HEK293 (cell line): Measurements from ENCODE around the gene TBX4.

Experiments used
- CTCF ChIP-seq: fragments of 450-650 bp; formaldehyde crosslinking; IDR thresholded peaks from 2 replicates; pipeline ENCODE4 v1.5.1; 2016; ENCODE audit warnings: missing biosample characterization, missing genetic modification characterization
- FEZF1 ChIP-seq: fragments of 450-650 bp; formaldehyde crosslinking; IDR thresholded peaks from 2 replicates; pipeline ENCODE4 v1.5.1; 2016; ENCODE audit warnings: missing biosample characterization, missing genetic modification characterization
- GLI4 ChIP-seq: fragments of 450-650 bp; formaldehyde crosslinking; IDR thresholded peaks from 2 replicates; pipeline ENCODE4 v1.5.1; 2016; ENCODE audit warnings: missing biosample characterization, missing genetic modification characterization
- HOXD13 ChIP-seq: sonication (generic); formaldehyde crosslinking; IDR thresholded peaks from 2 replicates; pipeline ENCODE4 v1.8.0; 2022; ENCODE audit warnings: missing genetic modification reagents, borderline replicate concordance
- KLF1 ChIP-seq: fragments of 450-650 bp; formaldehyde crosslinking; IDR thresholded peaks from 2 replicates; pipeline ENCODE4 v1.5.1; 2016; ENCODE audit warnings: missing biosample characterization, missing genetic modification characterization
- KLF17 ChIP-seq: fragments of 450-650 bp; formaldehyde crosslinking; IDR thresholded peaks from 2 replicates; pipeline ENCODE4 v1.5.1; 2016; ENCODE audit warnings: missing biosample characterization, missing genetic modification characterization
- PATZ1 ChIP-seq: fragments of 450-650 bp; formaldehyde crosslinking; IDR thresholded peaks from 2 replicates; pipeline ENCODE4 v1.5.1; 2016; ENCODE audit warnings: missing biosample characterization, missing genetic modification characterization
- PRDM6 ChIP-seq: fragments of 450-650 bp; formaldehyde crosslinking; IDR thresholded peaks from 2 replicates; pipeline ENCODE4 v1.5.1; 2017; ENCODE audit warnings: missing biosample characterization, missing genetic modification characterization
- SCRT1 ChIP-seq: fragments of 450-650 bp; formaldehyde crosslinking; IDR thresholded peaks from 2 replicates; pipeline ENCODE4 v1.5.1; 2016; ENCODE audit warnings: missing biosample characterization, missing genetic modification characterization, borderline replicate concordance
- TCF7L2 ChIP-seq: IDR thresholded peaks from 2 replicates; pipeline ENCODE4 v1.6.1; 2011; ENCODE audit warnings: low read depth, mild to moderate bottlenecking, inconsistent platforms, low read length, moderate library complexity, borderline replicate concordance
- WT1 ChIP-seq: fragments of 450-650 bp; formaldehyde crosslinking; IDR thresholded peaks from 2 replicates; pipeline ENCODE4 v1.5.1; 2016; ENCODE audit warnings: missing biosample characterization, missing genetic modification characterization
- ZBTB21 ChIP-seq: fragments of 450-650 bp; formaldehyde crosslinking; IDR thresholded peaks from 2 replicates; pipeline ENCODE4 v1.5.1; 2017; ENCODE audit warnings: missing biosample characterization, missing genetic modification characterization
- ZBTB48 ChIP-seq: fragments of 450-650 bp; formaldehyde crosslinking; IDR thresholded peaks from 2 replicates; pipeline ENCODE4 v1.5.1; 2016; ENCODE audit warnings: missing biosample characterization, missing genetic modification characterization
- ZFP69B ChIP-seq: fragments of 450-650 bp; formaldehyde crosslinking; IDR thresholded peaks from 2 replicates; pipeline ENCODE4 v1.5.1; 2016; ENCODE audit warnings: missing biosample characterization, missing genetic modification characterization
- ZNF121 ChIP-seq: fragments of 450-650 bp; formaldehyde crosslinking; IDR thresholded peaks from 2 replicates; pipeline ENCODE4 v1.5.1; 2016; ENCODE audit warnings: missing biosample characterization, missing genetic modification characterization
- ZNF16 ChIP-seq: fragments of 450-650 bp; formaldehyde crosslinking; IDR thresholded peaks from 2 replicates; pipeline ENCODE4 v1.5.1; 2016; ENCODE audit warnings: low read depth, missing biosample characterization, missing genetic modification characterization
- ZNF174 ChIP-seq: fragments of 450-650 bp; formaldehyde crosslinking; IDR thresholded peaks from 2 replicates; pipeline ENCODE4 v1.5.0; 2017; ENCODE audit warnings: missing biosample characterization, mild to moderate bottlenecking, missing genetic modification characterization
- ZNF175 ChIP-seq: fragments of 450-650 bp; formaldehyde crosslinking; IDR thresholded peaks from 2 replicates; pipeline ENCODE4 v1.5.1; 2016; ENCODE audit warnings: missing biosample characterization, missing genetic modification characterization
- ZNF18 ChIP-seq: fragments of 450-650 bp; formaldehyde crosslinking; IDR thresholded peaks from 2 replicates; pipeline ENCODE4 v1.5.1; 2016; ENCODE audit warnings: missing biosample characterization, missing genetic modification characterization
- ZNF211 ChIP-seq: fragments of 450-650 bp; formaldehyde crosslinking; IDR thresholded peaks from 2 replicates; pipeline ENCODE4 v1.5.1; 2016; ENCODE audit warnings: low read depth, missing biosample characterization, missing genetic modification characterization
- ZNF248 ChIP-seq: fragments of 450-650 bp; formaldehyde crosslinking; IDR thresholded peaks from 2 replicates; pipeline ENCODE4 v1.5.1; 2017; ENCODE audit warnings: missing biosample characterization, missing genetic modification characterization
- ZNF26 ChIP-seq: fragments of 450-650 bp; formaldehyde crosslinking; IDR thresholded peaks from 2 replicates; pipeline ENCODE4 v1.5.1; 2016; ENCODE audit warnings: missing biosample characterization, missing genetic modification characterization
- ZNF350 ChIP-seq: fragments of 450-650 bp; formaldehyde crosslinking; IDR thresholded peaks from 2 replicates; pipeline ENCODE4 v1.5.0; 2017; ENCODE audit warnings: missing biosample characterization, mild to moderate bottlenecking, missing genetic modification characterization
- ZNF433 ChIP-seq: fragments of 450-650 bp; formaldehyde crosslinking; IDR thresholded peaks from 2 replicates; pipeline ENCODE4 v1.5.1; 2016; ENCODE audit warnings: missing biosample characterization, missing genetic modification characterization, low read depth
- ZNF510 ChIP-seq: fragments of 450-650 bp; formaldehyde crosslinking; IDR thresholded peaks from 2 replicates; pipeline ENCODE4 v1.5.1; 2018; ENCODE audit warnings: mild to moderate bottlenecking, missing genetic modification characterization, missing biosample characterization; ENCODE audit not compliant: insufficient replicate concordance
- ZNF513 ChIP-seq: fragments of 450-650 bp; IDR thresholded peaks from 2 replicates; pipeline ENCODE4 v1.5.1; 2018; ENCODE audit warnings: missing biosample characterization, missing genetic modification characterization
- ZNF548 ChIP-seq: fragments of 450-650 bp; formaldehyde crosslinking; IDR thresholded peaks from 2 replicates; pipeline ENCODE4 v1.5.1; 2016; ENCODE audit warnings: missing biosample characterization, missing genetic modification characterization
- ZNF660 ChIP-seq: fragments of 450-650 bp; IDR thresholded peaks from 2 replicates; pipeline ENCODE4 v1.5.1; 2018; ENCODE audit warnings: missing biosample characterization, mild to moderate bottlenecking, missing genetic modification characterization
- ZNF791 ChIP-seq: fragments of 450-650 bp; formaldehyde crosslinking; IDR thresholded peaks from 2 replicates; pipeline ENCODE4 v1.5.1; 2016; ENCODE audit warnings: missing biosample characterization, missing genetic modification characterization

The TBX4 gene

GRCh38 chr17:61494325-61495160, 42.3 kb downstream of the TBX4 start (continued):
- TF ChIP-seq KLF17 (tag by site-specific recombination) = no peak
- no peak for TF ChIP-seq ZNF175 (tag by site-specific recombination)
- no peak for TF ChIP-seq ZBTB48 (tag by site-specific recombination)
- peak; percentile 75 for TF ChIP-seq PRDM6 (tag by site-specific recombination)
- TF ChIP-seq ZBTB21 (tag by site-specific recombination) = no peak
- TF ChIP-seq ZNF513 = no peak
- no peak for TF ChIP-seq ZNF174 (tag by site-specific recombination)
- no peak for TF ChIP-seq ZNF791 (tag by site-specific recombination)
- TF ChIP-seq CTCF = no peak
- TF ChIP-seq ZNF510 (tag by site-specific recombination) = no peak
- no peak for TF ChIP-seq ZNF121 (tag by site-specific recombination)
- no peak for TF ChIP-seq KLF1 (tag by site-specific recombination)
- TF ChIP-seq FEZF1 = peak; percentile 77
- TF ChIP-seq ZNF18 (tag by site-specific recombination) = 0 out of 2 replicates have a peak, but pooled peaks have one; percentile 39
- peak; percentile 70 for TF ChIP-seq WT1 (tag by site-specific recombination)
- no peak for TF ChIP-seq ZNF211
- no peak for TF ChIP-seq ZNF248
- no peak for TF ChIP-seq PATZ1 (tag by site-specific recombination)
- no peak for TF ChIP-seq HOXD13 (CRISPR knock-in tag)
- TF ChIP-seq SCRT1 (tag by site-specific recombination) = no peak
- TF ChIP-seq ZNF26 (tag by site-specific recombination) = no peak
- TF ChIP-seq ZNF660 (tag by site-specific recombination) = no peak
- TF ChIP-seq ZNF350 = no peak
- TF ChIP-seq ZNF433 (tag by site-specific recombination) = no peak
- TF ChIP-seq TCF7L2 = peak; percentile 92
- TF ChIP-seq GLI4 (tag by site-specific recombination) = no peak
- TF ChIP-seq ZFP69B = no peak
- no peak for TF ChIP-seq ZNF16 (tag by site-specific recombination)
- TF ChIP-seq ZNF548 = no peak
